ENCODE data around the gene CNTNAP2.

GRCh38 chr7:146096994-146097393 is 19.6 kb upstream of the CNTNAP2 start:
- TF ChIP-seq CTCF (IDR thresholded peaks at IDR 0.05) (no peak), POLR2AphosphoS5 (IDR thresholded peaks at IDR 0.05; ENCODE audit: low read depth, low read length) (no peak)
